IPS-18a (cell line): Measurements from ENCODE around the gene CDH4.
A peak's percentile ranks its signal among the peaks of the same experiment; 100 is the strongest.

Experiments
- H3K27ac ChIP-seq: one replicate; pipeline ENCODE4 v1.5.1; 2013; ENCODE audit warnings: low read length
- H3K27me3 ChIP-seq: one replicate; pipeline ENCODE4 v1.6.1; 2013; ENCODE audit warnings: mild to moderate bottlenecking, low read length; ENCODE audit not compliant: control insufficient read depth, insufficient read depth
- H3K36me3 ChIP-seq: one replicate; pipeline ENCODE4 v1.6.1; 2013; ENCODE audit warnings: low read depth, low read length; ENCODE audit not compliant: control insufficient read depth
- H3K4me1 ChIP-seq: one replicate; pipeline ENCODE4 v1.6.1; 2013; ENCODE audit warnings: low read depth, low read length; ENCODE audit not compliant: control insufficient read depth
- H3K4me3 ChIP-seq: one replicate; pipeline ENCODE4 v1.5.1; 2013; ENCODE audit warnings: low read length
- H3K9ac ChIP-seq: one replicate; pipeline ENCODE4 v1.6.1; 2013; ENCODE audit warnings: mild to moderate bottlenecking, low read length, moderate library complexity
- H3K9me3 ChIP-seq: one replicate; pipeline ENCODE4 v1.6.1; 2013; ENCODE audit warnings: low read depth, low read length; ENCODE audit not compliant: control insufficient read depth

Gene CDH4

DNA sequence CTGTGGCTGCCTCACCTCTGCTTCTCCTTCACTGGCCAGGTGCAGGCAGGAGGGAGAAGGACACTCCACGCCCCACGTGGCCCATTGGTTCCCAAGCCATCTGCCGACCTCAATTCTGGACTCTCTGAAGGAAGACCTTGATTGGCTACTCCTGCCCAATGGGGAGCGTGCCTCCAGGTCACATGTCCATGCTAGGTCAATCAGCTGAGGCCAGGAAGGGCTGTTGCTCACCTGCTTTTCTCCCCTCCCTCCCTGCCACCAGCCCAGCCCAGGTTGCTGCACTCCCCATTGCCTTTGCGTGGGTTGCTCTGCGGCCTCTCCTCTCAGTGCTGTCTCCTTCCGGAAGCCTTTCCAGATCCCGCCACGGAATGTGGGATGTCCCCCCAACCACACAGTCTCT is 21.9 kb upstream of the CDH4 start:
- H3K4me3 ChIP-seq, result no peak overlapping the region
- H3K4me1 ChIP-seq, result no peaks in the 10 kb centered on the region
- no peak overlapping the region for H3K27ac ChIP-seq
- peaks cover 26% of the 10 kb centered on the region for H3K27me3 ChIP-seq
- no peaks in the 10 kb centered on the region for H3K36me3 ChIP-seq
- no peaks in the 10 kb centered on the region for H3K9me3 ChIP-seq
- no peak overlapping the region for H3K9ac ChIP-seq

GRCh38 chr20:61233590-61233989 is 18.5 kb upstream of the CDH4 start:
- H3K9ac ChIP-seq, result no peak overlapping the region
- no peak overlapping the region for H3K4me3 ChIP-seq
- no peaks in the 10 kb centered on the region for H3K36me3 ChIP-seq
- H3K27me3 ChIP-seq, result peaks cover 17% of the 10 kb centered on the region
- no peaks in the 10 kb centered on the region for H3K9me3 ChIP-seq
- H3K4me1 ChIP-seq, result peaks cover 7% of the 10 kb centered on the region
- no peak overlapping the region for H3K27ac ChIP-seq

GRCh38 chr20:61234224-61234890 is 17.7 kb upstream of the CDH4 start:
- Histone ChIP-seq H3K9me3 (no peaks in the 10 kb centered on the region), H3K27ac (no peak overlapping the region), H3K4me1 (peaks cover 7% of the 10 kb centered on the region), H3K9ac (no peak overlapping the region), H3K36me3 (no peaks in the 10 kb centered on the region), H3K27me3 (peaks cover 17% of the 10 kb centered on the region), H3K4me3 (no peak overlapping the region)

DNA sequence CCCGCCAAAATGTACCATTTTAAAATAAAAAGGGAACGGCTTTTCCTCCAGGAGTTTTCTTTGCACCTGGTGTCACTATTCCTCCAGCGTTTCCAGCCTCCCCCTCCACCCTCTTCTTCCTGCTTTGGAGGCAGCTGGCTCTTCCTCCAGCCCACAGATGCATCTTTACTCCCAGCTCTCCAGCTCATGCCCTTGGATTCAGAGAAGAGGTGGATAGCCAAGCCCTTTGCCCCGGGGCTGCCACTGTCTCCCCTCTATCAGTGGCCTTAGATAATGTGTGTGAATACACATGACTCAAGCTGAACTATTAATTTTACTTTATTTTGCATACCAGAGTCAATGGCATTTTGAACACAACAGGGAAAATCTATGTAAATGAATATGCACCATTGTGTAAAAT is 15.3 kb upstream of the CDH4 start:
- H3K27me3 ChIP-seq, result peaks cover 22% of the 10 kb centered on the region
- H3K27ac ChIP-seq, result no peak overlapping the region
- no peak overlapping the region for H3K4me3 ChIP-seq
- H3K36me3 ChIP-seq, result no peaks in the 10 kb centered on the region
- no peaks in the 10 kb centered on the region for H3K9me3 ChIP-seq
- no peak overlapping the region for H3K9ac ChIP-seq
- H3K4me1 ChIP-seq, result peaks cover 7% of the 10 kb centered on the region

DNA sequence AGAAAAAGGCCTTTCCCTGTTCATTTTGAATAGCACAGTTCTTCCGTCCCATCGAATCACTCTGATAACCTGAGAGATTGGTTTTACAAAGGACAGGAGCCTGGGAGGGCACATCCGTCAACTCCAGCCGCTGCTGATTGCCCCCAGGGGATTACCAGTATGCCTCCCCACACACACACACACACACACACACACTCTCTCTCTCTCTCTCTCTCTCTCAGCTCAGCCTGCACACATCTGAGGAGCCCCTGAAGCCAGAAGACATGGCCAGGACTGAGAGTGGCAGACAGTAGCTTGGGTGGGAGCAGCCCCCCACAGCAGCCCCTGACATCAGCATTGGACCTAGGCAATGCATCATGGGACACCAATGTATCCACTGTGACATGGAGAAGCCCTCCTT is 13.2 kb upstream of the CDH4 start:
- Histone ChIP-seq H3K27ac (no peak overlapping the region), H3K36me3 (no peaks in the 10 kb centered on the region), H3K4me3 (no peak overlapping the region), H3K27me3 (peaks cover 31% of the 10 kb centered on the region), H3K4me1 (peaks cover 7% of the 10 kb centered on the region), H3K9ac (no peak overlapping the region), H3K9me3 (no peaks in the 10 kb centered on the region)

DNA sequence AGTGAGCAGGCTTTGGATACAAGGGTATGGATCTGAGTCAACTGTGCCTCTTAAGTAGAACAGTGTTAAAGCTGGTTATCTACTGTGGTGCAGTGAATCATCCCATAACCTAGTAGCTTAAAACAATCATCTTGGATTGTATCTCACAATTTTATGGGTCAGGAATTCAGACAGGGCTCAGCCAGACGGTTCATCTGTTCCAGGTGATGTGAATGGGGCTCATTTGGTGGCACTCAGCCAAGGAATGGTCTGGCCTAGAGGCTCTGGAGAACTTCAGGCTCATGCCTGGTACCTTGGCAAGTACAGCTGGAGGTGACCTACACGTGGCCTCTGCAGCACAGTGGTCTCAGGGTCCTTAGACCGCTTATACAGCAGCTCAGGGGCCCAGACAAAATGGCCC is 11.2 kb upstream of the CDH4 start:
- Histone ChIP-seq H3K27me3 (peaks cover 35% of the 10 kb centered on the region), H3K4me1 (peaks cover 7% of the 10 kb centered on the region), H3K27ac (no peak overlapping the region), H3K36me3 (no peaks in the 10 kb centered on the region), H3K9ac (no peak overlapping the region), H3K4me3 (no peak overlapping the region), H3K9me3 (no peaks in the 10 kb centered on the region)

DNA sequence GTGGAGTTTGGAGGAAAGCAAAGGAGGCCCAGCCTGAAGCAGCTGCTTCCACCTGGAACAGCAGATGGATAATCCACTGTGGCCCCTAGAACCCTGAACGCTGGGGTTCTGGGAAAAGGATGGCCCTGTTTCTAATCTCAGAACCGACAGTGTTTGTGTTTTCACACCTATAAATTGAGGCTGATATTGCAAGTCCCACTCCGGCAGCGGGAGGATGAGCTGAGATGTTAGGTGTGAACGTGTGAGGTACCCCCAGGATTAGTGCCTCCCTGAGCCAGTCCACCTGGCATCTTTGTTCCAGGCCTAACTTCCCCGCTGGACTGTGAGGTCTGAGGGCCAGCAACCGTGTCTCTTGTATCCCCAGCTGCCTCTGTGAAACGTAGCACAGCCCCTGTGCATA is 7.8 kb upstream of the CDH4 start:
- Histone ChIP-seq H3K9me3 (no peaks in the 10 kb centered on the region), H3K36me3 (no peaks in the 10 kb centered on the region), H3K4me1 (no peaks in the 10 kb centered on the region), H3K9ac (no peak overlapping the region), H3K27me3 (peaks cover 58% of the 10 kb centered on the region), H3K27ac (no peak overlapping the region), H3K4me3 (no peak overlapping the region)

GRCh38 chr20:61246269-61246668 is 5.8 kb upstream of the CDH4 start:
- no peaks in the 10 kb centered on the region for H3K36me3 ChIP-seq
- H3K9ac ChIP-seq, result no peak overlapping the region
- no peak overlapping the region for H3K27ac ChIP-seq
- H3K9me3 ChIP-seq, result no peaks in the 10 kb centered on the region
- H3K4me1 ChIP-seq, result no peaks in the 10 kb centered on the region
- H3K27me3 ChIP-seq, result peaks cover 77% of the 10 kb centered on the region
- no peak overlapping the region for H3K4me3 ChIP-seq

DNA sequence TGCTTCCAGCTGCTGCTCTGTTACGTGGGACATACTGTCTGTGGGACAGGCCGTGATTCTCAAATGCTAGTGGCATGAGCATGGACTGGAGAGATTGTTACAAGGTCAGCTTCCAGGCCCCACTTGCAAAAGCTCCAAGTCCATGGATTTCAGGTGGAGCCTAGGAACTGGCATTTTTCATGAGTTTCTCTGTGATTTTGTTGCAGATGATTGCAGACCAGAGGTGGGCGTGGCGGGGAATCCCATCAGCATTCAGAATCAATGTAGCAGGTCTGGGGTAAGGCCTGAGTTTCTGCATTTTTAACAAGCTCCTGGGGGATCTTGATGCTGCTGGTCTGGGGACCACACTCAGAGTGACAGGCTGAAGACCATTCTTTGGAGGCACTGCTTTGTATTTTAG is 2.4 kb upstream of the CDH4 start:
- H3K4me3 ChIP-seq, result no peak overlapping the region
- H3K27me3 ChIP-seq, result peaks cover 88% of the 10 kb centered on the region
- H3K27ac ChIP-seq, result no peak overlapping the region
- H3K4me1 ChIP-seq, result peaks cover 7% of the 10 kb centered on the region
- no peaks in the 10 kb centered on the region for H3K36me3 ChIP-seq
- H3K9me3 ChIP-seq, result no peaks in the 10 kb centered on the region
- H3K9ac ChIP-seq, result no peak overlapping the region

DNA sequence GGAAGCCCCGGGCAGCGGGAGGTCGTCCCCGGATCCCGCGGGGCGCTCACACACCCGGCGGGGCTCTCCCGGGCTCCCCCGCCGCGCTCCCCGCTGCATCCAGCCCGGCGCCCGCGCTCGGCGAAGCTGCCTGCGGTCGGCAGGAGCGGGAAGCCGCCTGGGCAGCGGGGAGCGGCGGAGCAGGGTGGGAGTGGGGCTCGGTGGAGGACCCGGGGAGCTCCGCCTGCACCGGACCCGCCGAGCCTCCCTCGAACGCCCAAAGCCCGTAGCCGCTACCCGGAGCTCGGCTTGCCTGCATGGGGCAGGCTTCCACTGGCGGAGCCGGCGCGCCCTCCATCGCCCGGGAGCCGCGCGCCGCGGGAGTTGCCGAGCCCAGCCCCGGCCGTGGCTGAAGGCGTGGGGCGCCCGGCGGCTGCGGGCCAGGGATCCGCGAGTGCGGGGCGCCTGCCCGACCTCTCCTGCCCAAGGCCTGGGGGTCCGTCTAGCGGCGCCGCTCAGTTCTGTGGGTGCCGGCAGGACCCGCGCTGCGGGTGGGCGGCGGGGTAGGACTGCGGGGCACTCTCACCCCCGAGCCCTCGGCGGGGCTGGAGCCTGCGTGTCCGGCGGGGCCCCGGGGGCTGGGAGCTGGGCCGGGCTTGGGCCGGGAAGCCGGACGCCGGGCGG is 671 bp downstream of the CDH4 start:
- H3K4me3 ChIP-seq, result peak overlapping the region; percentile 35
- H3K27me3 ChIP-seq, result peaks cover 84% of the 10 kb centered on the region
- peaks cover 7% of the 10 kb centered on the region for H3K4me1 ChIP-seq
- H3K36me3 ChIP-seq, result peaks cover 9% of the 10 kb centered on the region
- no peaks in the 10 kb centered on the region for H3K9me3 ChIP-seq
- H3K27ac ChIP-seq, result no peak overlapping the region
- H3K9ac ChIP-seq, result no peak overlapping the region

DNA sequence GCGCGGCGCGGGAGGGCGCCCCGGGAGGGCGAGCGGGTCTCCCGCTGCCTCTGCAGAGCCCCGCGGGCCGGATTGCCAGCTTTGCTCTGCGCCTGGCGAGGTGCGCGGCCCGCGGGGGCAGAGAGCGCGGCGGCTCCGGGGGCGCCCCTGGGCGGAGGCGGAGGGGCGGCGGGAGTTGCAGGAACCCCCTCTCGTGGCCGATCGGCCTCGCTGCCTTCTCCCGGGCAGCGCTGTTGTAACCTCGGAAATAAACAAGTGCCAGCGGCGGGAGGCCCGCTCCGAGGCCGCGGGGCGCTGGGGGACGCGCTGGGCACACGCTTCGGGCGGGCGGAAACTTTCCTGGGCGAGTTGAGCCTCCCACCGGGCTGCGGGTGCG is 1.2 kb downstream of the CDH4 start:
- no peak overlapping the region for H3K27ac ChIP-seq
- H3K9me3 ChIP-seq, result no peaks in the 10 kb centered on the region
- H3K4me1 ChIP-seq, result peaks cover 7% of the 10 kb centered on the region
- peaks cover 9% of the 10 kb centered on the region for H3K36me3 ChIP-seq
- H3K9ac ChIP-seq, result no peak overlapping the region
- H3K27me3 ChIP-seq, result peaks cover 80% of the 10 kb centered on the region
- peak overlapping the region; percentile 64 for H3K4me3 ChIP-seq
